Lung (tissue), 12 donors: ENCODE data around the gene KRTAP10-1. TPM values are rescaled to one million over a fixed set of nuclear protein-coding genes. Genes with fewer than 3 reads are reported as not detected.

Source experiments
- ATAC-seq: fragments of 200-7000 bp; cut with Tn5 transposase; one replicate; pipeline ENCODE4 v1.9.1; 2020; ENCODE audit warnings: moderate number of reproducible peaks; ENCODE audit not compliant: insufficient read depth, low FRiP score
- DNase-seq, 3 donors: peaks; one replicate each; pipeline ENCODE4 v3.0.0-alpha.2; 2013 to 2017
- H3K27ac ChIP-seq, 2 donors: one replicate each; pipeline ENCODE4 v1.5.1; 2013; ENCODE audit warnings: mild to moderate bottlenecking in 2 of 2, moderate library complexity in 2 of 2, control low read depth in 1 of 2, inconsistent platforms in 1 of 2, low read depth in 1 of 2, low read length in 1 of 2
- H3K27me3 ChIP-seq, 3 donors: one replicate each; pipeline ENCODE4 v1.5.1; 2013; ENCODE audit warnings: low read length in 2 of 3; ENCODE audit not compliant: control insufficient read depth in 3 of 3, insufficient read depth in 3 of 3
- H3K36me3 ChIP-seq, 4 donors: one replicate each; pipeline ENCODE4 v1.5.1; 2013; ENCODE audit warnings: low read length in 4 of 4, mild to moderate bottlenecking in 1 of 4, moderate library complexity in 1 of 4; ENCODE audit not compliant: control insufficient read depth in 4 of 4, insufficient read depth in 4 of 4
- H3K4me1 ChIP-seq, 5 donors: one replicate each; pipeline ENCODE4 v1.5.1; 2013; ENCODE audit warnings: low read length in 5 of 5, mild to moderate bottlenecking in 2 of 5, moderate library complexity in 1 of 5; ENCODE audit not compliant: control insufficient read depth in 5 of 5, insufficient read depth in 5 of 5
- H3K4me3 ChIP-seq: one replicate; pipeline ENCODE4 v1.5.1; 2013; ENCODE audit warnings: mild to moderate bottlenecking, control low read depth, moderate library complexity
- H3K9ac ChIP-seq, 2 donors: one replicate each; pipeline ENCODE4 v1.5.1; 2013; ENCODE audit warnings: low read length in 2 of 2, control low read depth in 1 of 2; ENCODE audit not compliant: insufficient read depth in 1 of 2
- H3K9me3 ChIP-seq, 4 donors: one replicate each; pipeline ENCODE4 v1.5.1; 2013; ENCODE audit warnings: low read length in 3 of 4, mild to moderate bottlenecking in 1 of 4, moderate library complexity in 1 of 4; ENCODE audit not compliant: control insufficient read depth in 4 of 4, insufficient read depth in 3 of 4
- WGBS, 2 donors: extraction: QIAGEN DNeasy Blood & Tissue Kit; methylation state at CpG; one replicate each; pipeline ENCODE4 v1.1.7; 2013; 5-methylcytosine and 5-hydroxymethylcytosine counted together
- polyA plus RNA-seq, 2 donors: library from polyadenylated mRNA; stranded (reverse); fragments of 200-250 nt; gene quantifications; one replicate each; pipeline ENCODE4 v1.2.1, GENCODE V29; 2013
- total RNA-seq, 2 donors: library from RNA; depleted of rRNA in 1 of 2; stranded (reverse); fragments of >200 nt in 1 of 2; gene quantifications; one replicate each; pipeline ENCODE4 v1.2.1, GENCODE V29; 2014 to 2021
- TF ChIP-seq, protein P1 (sequence below): IDR thresholded peaks from 2 replicates; pipeline ENCODE4 v1.5.1; 2012; ENCODE audit warnings: mild to moderate bottlenecking; ENCODE audit errors: control extremely low read depth, extremely low read depth
- donor health status: control.
- donor health status: control.
- donor health status: Bipolar disorder and iron deficiency.
- donor health status: healthy.
- donor health status: DM: yes; HTN: yes; CAD: no.

KRTAP10-1 gene
- total and polyA plus RNA-seq, 4 donors: not detected

DNA sequence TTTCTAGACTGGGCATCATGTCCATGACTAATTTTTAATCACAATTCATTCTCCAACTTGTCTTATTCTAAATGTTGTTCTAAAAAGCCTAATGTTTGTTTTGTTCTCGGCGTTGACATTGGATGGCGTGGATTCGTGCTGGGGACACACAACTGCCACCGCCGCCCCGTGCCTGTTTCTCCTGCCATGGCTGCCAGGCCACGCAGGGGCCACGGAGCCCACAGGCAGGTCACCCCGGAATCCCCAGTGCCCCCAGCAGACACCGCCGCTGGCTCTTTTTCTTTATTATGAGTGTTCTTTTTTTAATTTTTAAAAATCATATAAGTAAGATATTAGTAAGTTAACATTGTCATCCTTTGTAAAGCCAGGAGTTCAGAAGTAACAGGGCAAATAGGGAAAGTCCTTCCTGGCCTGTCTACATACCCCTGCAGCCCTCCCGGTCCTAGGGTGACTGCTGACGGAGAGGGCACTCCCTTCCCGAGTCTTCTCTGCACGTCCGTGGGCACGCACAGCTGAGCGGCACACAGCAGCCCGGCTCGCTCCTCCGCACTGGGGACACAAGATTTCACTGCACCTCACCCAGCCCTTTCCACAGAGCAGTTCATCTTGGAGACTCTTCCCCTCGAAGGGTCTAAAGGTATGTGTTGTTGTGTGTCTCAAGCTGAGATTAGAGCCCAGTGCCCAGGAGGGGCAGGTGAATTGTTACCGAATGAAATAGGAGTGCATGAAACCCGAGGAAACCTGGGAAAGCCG is 32.1 kb downstream of the KRTAP10-1 start:
- DNase-seq (no peak), ATAC-seq (no peak)
- no peaks in the 10 kb centered on the region for H3K36me3 ChIP-seq
- peaks cover 0 to 4% (median 0%) of the 10 kb centered on the region in 5 donors for H3K4me1 ChIP-seq
- no peak overlapping the region for H3K27ac ChIP-seq
- no peak overlapping the region for H3K9ac ChIP-seq
- TF ChIP-seq, protein P1, sequence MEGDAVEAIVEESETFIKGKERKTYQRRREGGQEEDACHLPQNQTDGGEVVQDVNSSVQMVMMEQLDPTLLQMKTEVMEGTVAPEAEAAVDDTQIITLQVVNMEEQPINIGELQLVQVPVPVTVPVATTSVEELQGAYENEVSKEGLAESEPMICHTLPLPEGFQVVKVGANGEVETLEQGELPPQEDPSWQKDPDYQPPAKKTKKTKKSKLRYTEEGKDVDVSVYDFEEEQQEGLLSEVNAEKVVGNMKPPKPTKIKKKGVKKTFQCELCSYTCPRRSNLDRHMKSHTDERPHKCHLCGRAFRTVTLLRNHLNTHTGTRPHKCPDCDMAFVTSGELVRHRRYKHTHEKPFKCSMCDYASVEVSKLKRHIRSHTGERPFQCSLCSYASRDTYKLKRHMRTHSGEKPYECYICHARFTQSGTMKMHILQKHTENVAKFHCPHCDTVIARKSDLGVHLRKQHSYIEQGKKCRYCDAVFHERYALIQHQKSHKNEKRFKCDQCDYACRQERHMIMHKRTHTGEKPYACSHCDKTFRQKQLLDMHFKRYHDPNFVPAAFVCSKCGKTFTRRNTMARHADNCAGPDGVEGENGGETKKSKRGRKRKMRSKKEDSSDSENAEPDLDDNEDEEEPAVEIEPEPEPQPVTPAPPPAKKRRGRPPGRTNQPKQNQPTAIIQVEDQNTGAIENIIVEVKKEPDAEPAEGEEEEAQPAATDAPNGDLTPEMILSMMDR: no peak
- peaks cover 0 to 4% (median 0%) of the 10 kb centered on the region in 3 donors for H3K27me3 ChIP-seq
- H3K9me3 ChIP-seq: peaks cover 0 to 3% (median 0%) of the 10 kb centered on the region in 4 donors
- 91 to 93% methylated on average over 26 of the region's 26 CpGs for WGBS, 2 donors
- no peak overlapping the region for H3K4me3 ChIP-seq

DNA sequence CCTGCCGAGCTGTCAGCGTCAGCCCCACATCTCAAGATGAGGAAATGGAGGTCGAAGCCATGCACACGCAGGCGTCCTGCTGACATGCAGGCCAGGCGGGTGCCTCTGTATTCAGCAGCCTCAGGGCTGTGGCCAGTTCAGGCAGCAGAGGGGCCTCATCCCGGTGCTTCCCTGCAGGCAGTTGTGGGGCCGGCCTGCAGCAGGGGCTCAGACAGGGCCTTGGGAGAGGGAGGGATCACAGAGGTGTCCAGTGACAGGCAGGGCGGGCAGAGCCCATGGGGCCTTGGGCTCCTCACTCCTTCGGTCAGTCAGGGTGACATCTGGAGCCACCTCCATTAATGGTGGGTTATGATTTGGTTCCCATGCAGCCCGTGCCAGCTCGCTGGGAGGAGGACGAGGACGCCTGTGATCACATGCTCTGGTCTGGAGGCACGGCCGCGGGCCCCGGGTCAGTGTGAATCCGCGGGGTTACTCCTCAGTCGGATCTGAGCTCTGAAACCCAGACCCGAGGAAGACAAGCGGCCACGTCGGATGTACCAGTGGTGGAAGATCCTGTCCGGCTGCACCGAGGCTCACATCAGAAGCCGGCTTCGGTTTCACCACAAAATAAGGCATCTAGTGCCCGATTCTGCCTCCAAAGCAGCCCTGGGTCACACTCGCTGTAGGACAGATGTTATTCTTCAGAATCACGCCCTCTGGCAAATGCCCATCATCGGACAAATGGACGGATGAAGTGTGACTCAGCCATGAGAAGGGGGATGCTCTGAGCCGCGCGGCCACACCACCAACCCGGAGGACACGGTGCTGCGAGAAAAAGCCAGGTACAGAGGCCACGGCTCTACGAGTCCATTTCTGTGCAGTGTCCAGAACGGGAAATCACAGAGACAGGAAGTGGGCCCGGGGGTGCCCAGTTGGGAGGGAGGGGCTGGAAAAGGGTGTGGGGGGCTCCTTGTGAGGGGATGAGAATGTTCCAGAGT is 33.4 kb downstream of the KRTAP10-1 start:
- Histone ChIP-seq H3K9ac (no peak overlapping the region), H3K27me3 (peaks cover 0 to 4% (median 0%) of the 10 kb centered on the region in 3 donors), H3K36me3 (no peaks in the 10 kb centered on the region), H3K9me3 (peaks cover 0 to 3% (median 0%) of the 10 kb centered on the region in 4 donors), H3K27ac (no peak overlapping the region), H3K4me1 (peaks cover 0 to 4% (median 0%) of the 10 kb centered on the region in 5 donors), H3K4me3 (no peak overlapping the region)
- DNase-seq: no peak
- 74 to 78% methylated on average over 44 of the region's 44 CpGs for WGBS, 2 donors
- TF ChIP-seq, protein P1: no peak
- no peak for ATAC-seq

- TF ChIP-seq, protein P1: no peak
- no peaks in the 10 kb centered on the region for H3K27me3 ChIP-seq
- ATAC-seq (no peak), DNase-seq (no peak)
- WGBS, 2 donors: 79 to 89% methylated on average over 16 of the region's 16 CpGs
- no peak overlapping the region for H3K27ac ChIP-seq
- peaks cover 0 to 4% (median 0%) of the 10 kb centered on the region in 5 donors for H3K4me1 ChIP-seq
- H3K36me3 ChIP-seq: no peaks in the 10 kb centered on the region
- peaks cover 0 to 3% (median 0%) of the 10 kb centered on the region in 4 donors for H3K9me3 ChIP-seq
- H3K4me3 ChIP-seq: no peak overlapping the region
- H3K9ac ChIP-seq: no peak overlapping the region
Measured at GRCh38 chr21:44505673-44506278, 34.2 kb downstream of the KRTAP10-1 start.
